ENCODE data around the gene EVA1C.

- TF ChIP-seq CTCF (IDR thresholded peaks at IDR 0.05; ENCODE audit: low read depth, low read length) = no peak
- no peak for TF ChIP-seq EZH2phosphoT487 (IDR thresholded peaks at IDR 0.05; ENCODE audit: low read depth)
Measured at GRCh38 chr21:32539378-32539777, 126.9 kb downstream of the EVA1C start.

Data from OCI-LY3 (cell line).